Naive thymus-derived CD8-positive, alpha-beta T cell (primary cell): ENCODE results near the gene BICDL1. TPM values are rescaled to one million over a fixed set of nuclear protein-coding genes. Genes with fewer than 3 reads are reported as not detected.
"Not testable (repeated sequence)": the region's sequence is repeated elsewhere in the genome, so short reads cannot be mapped to it uniquely, and the experiment has no call there.

ENCODE experiments used
- ATAC-seq, 2 donors: fragments of 150-1000 bp; cut with Tn5 transposase in 1 of 2; sonication (Bioruptor Pico), chemical (Tn5 transposase) in 1 of 2; 1 replicate in 1 of 2; 2 replicates in 1 of 2; pipeline ENCODE4 v1.10.0; 2021; ENCODE audit warnings: mild to moderate bottlenecking in 2 of 2, moderate library complexity in 2 of 2
- POLR2A ChIA-PET: fragments of 350-600 bp; sonication (Branson Sonifier 250); formaldehyde crosslinking; loops from one replicate; lab custom pipeline; 2021; ENCODE audit warnings: antibody characterized with exemption; lab: Charles Lee
- DNase-seq, 10 donors: peaks; one replicate each; pipeline versions ENCODE4 v3.0.0 to v3.0.0-alpha.2; 2020 to 2022
- H3K27ac Mint-ChIP-seq, 10 donors: one replicate each; pipeline ENCODE4 v1.8.0; 2020 to 2022; ENCODE audit warnings: mild to moderate bottlenecking in 10 of 10, mixed read lengths in 10 of 10, moderate library complexity in 4 of 10, inconsistent platforms in 1 of 10
- H3K27me3 Mint-ChIP-seq, 5 donors: one replicate each; pipeline ENCODE4 v1.8.0; 2021 to 2022; ENCODE audit warnings: mixed read lengths in 5 of 5
- H3K36me3 Mint-ChIP-seq, 3 donors: one replicate each; pipeline ENCODE4 v1.8.0; 2020 to 2022; ENCODE audit warnings: mixed read lengths in 3 of 3, mild to moderate bottlenecking in 2 of 3, inconsistent platforms in 1 of 3
- H3K4me1 Mint-ChIP-seq, 4 donors: one replicate each; pipeline ENCODE4 v1.8.0; 2021 to 2022; ENCODE audit warnings: mixed read lengths in 4 of 4
- H3K4me3 Mint-ChIP-seq, 10 donors: one replicate each; pipeline ENCODE4 v1.8.0; 2020 to 2022; ENCODE audit warnings: mild to moderate bottlenecking in 10 of 10, mixed read lengths in 10 of 10, moderate library complexity in 6 of 10, inconsistent platforms in 1 of 10
- H3K9me3 Mint-ChIP-seq, 9 donors: one replicate each; pipeline ENCODE4 v1.8.0; 2020 to 2022; ENCODE audit warnings: mixed read lengths in 9 of 9, mild to moderate bottlenecking in 3 of 9, inconsistent platforms in 1 of 9, moderate library complexity in 1 of 9
- polyA plus RNA-seq, 3 donors: library from polyadenylated mRNA; unstranded; fragments of 300-500 nt; fragmentation: Illumina TruSeq; gene quantifications; one replicate each; pipeline ENCODE4 v1.2.3, GENCODE V29; 2021
- total RNA-seq, 8 experiments: library from RNA in 2 of 8; stranded (reverse) in 2 of 8; gene quantifications; one replicate each; pipeline ENCODE4 v1.2.3 and lab custom pipeline; 2021 to 2026

The BICDL1 gene
- total and polyA plus RNA-seq, 5 experiments from 2014 or later = 1.2 to 157 (median 1.9) TPM

GRCh38 chr12:120007272-120007671 is 18.2 kb downstream of the BICDL1 start:
- H3K36me3 Mint-ChIP-seq = peaks cover 0 to 15% (median 14%) of the 10 kb centered on the region in 3 donors
- H3K9me3 Mint-ChIP-seq = no peaks in the 10 kb centered on the region
- H3K4me3 Mint-ChIP-seq = peak overlapping the region; percentile 29 to 71 (median 56)
- ATAC-seq = peak; percentile 75 to 86
- POLR2A ChIA-PET = interaction anchor here (0.5 to 8.4 kb wide), 16 partner anchors 8 to 1924 kb away, joined by 3 to 105 read pairs (median 4); partner anchors contain the start of genes BICDL1 and RNU4-1
- DNase-seq = peak; percentile 47 to 89 (median 76)
- H3K27me3 Mint-ChIP-seq = no peaks in the 10 kb centered on the region
- H3K27ac Mint-ChIP-seq = peak overlapping the region; percentile 83 to 96 (median 92)
- H3K4me1 Mint-ChIP-seq = peaks cover 27 to 70% (median 62%) of the 10 kb centered on the region in 4 donors

DNA sequence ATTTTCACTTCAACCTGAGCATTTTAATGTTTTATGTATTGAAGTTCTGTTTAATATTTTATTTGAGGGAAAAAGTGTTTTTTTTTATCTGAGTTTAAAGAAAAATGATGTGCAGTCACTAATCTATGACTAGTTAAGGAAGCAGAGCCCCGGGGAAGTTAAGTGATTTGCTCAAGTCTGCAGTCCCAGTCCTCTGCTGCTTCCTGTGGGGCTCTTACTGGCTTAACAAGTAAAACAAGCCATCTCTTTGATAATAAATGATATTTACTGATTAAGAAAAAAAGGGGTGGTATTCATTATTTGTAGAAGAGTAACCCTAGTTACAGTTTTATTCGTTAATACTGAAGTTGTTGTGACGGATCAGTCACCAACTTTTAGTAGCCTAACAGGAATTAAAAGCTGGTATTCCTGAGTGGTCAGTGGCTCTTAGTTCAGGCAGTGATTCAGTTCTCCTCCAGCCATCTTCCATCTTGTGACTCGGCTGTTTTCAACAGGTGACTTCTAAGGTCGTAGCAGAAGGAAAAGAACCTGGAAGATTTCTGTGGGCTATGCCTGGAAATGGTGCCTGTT is 21.7 kb downstream of the BICDL1 start:
- peak in 3 of 10 donors; percentile 12 to 65 (median 28) for DNase-seq
- H3K4me1 Mint-ChIP-seq = peaks cover 43 to 94% (median 89%) of the 10 kb centered on the region in 4 donors
- H3K27me3 Mint-ChIP-seq = no peaks in the 10 kb centered on the region
- POLR2A ChIA-PET = interaction anchor here (8.4 kb wide), 1 partner anchor 21 kb away, joined by 105 read pairs; the partner anchor contains the start of gene BICDL1
- no peak for ATAC-seq
- peaks cover 0 to 6% (median 4%) of the 10 kb centered on the region in 3 donors for H3K36me3 Mint-ChIP-seq
- H3K27ac Mint-ChIP-seq = peak overlapping the region; percentile 83 to 99 (median 95)
- H3K9me3 Mint-ChIP-seq = peaks cover 0 to 2% (median 0%) of the 10 kb centered on the region in 9 donors
- peak overlapping the region in 8 of 10 donors; percentile 3 to 77 (median 23) for H3K4me3 Mint-ChIP-seq

DNA sequence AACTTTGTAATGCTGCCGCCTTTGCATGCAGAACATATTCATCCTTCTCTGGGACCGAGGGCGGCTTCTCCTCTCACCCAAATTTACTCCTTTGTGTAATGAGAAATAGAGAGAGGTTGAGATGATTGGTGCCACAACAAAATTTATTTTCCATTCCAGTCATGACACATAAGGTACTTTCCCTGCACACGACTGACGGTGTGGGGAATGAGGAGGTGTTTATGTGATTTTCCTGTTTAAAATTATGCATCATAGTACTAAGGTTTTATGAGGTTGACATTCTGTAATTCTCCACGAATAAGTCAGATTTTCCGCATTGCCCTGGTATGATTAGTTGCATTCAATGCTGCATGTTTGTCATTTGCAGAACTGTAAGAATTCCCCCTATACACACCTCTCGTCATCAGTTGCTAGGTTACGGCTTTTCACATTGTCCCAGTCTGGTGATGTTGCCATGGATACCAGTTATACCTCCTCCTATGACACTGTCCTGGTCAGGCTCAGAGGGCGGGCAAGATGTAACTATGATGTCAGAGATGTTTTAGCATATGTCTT is 23.1 kb downstream of the BICDL1 start:
- ATAC-seq (peak; percentile 48 to 60), DNase-seq (peak; percentile 37 to 90 (median 70))
- no peaks in the 10 kb centered on the region for H3K27me3 Mint-ChIP-seq
- H3K27ac Mint-ChIP-seq = peak overlapping the region; percentile 92 to 99 (median 96)
- H3K4me1 Mint-ChIP-seq = peaks cover 34 to 89% (median 81%) of the 10 kb centered on the region in 4 donors
- H3K36me3 Mint-ChIP-seq = peaks cover 0 to 6% (median 4%) of the 10 kb centered on the region in 3 donors
- peak overlapping the region; percentile 50 to 77 (median 68) for H3K4me3 Mint-ChIP-seq
- peaks cover 0 to 2% (median 0%) of the 10 kb centered on the region in 9 donors for H3K9me3 Mint-ChIP-seq
- POLR2A ChIA-PET = interaction anchor here (8.4 kb wide), 1 partner anchor 23 kb away, joined by 105 read pairs; the partner anchor contains the start of gene BICDL1

DNA sequence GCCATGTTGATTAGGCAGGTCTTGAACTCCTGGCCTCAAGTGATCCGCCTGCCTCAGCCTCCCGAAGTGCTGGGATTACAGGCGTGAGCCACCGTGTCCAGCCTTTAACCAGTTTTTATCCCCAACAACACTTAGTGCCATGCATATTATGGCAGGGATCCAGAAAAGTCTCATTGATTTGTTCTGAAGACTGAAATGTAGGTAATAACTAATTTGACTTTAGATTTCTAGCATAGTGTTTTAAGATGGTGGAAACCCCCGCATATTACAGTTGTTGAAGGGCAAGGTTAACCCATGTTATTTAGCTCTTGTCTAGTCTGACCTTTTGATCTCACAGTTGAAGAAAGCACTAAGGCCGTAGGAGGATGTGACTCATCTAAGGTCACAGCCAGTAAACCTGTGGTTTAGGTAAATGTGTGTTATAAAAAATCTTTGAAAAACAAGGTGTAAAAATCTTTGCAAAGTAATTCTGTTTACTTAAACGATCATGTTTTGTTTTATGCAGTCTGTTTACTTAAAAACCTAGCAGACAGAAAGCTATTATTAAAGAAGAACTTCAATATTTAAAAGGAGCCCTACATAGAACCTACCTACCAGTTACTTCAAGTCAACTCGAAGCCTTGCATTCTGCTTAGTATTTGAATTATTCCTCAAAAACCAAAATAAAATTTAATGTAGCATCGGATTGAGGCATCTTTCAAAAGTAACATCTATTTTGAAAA is 24.8 kb downstream of the BICDL1 start:
- Mint-ChIP-seq H3K27me3 (no peaks in the 10 kb centered on the region), H3K4me1 (peaks cover 32 to 79% (median 69%) of the 10 kb centered on the region in 4 donors)
- POLR2A ChIA-PET = interaction anchor here (0.7 to 2.5 kb wide), 6 partner anchors 9 to 111 kb away, joined by 3 to 35 read pairs (median 3); partner anchors contain the start of gene BICDL1

GRCh38 chr12:120014381-120014735 is 25.3 kb downstream of the BICDL1 start:
- Mint-ChIP-seq H3K4me3 (peak overlapping the region; percentile 31 to 82 (median 64)), H3K4me1 (peaks cover 29 to 78% (median 66%) of the 10 kb centered on the region in 4 donors), H3K27ac (peak overlapping the region; percentile 92 to 99 (median 96))
- not testable (repeated sequence) for H3K36me3 Mint-ChIP-seq, DNase-seq, H3K9me3 Mint-ChIP-seq, H3K27me3 Mint-ChIP-seq, ATAC-seq
- POLR2A ChIA-PET = interaction anchor here (0.7 to 2.5 kb wide), 6 partner anchors 10 to 112 kb away, joined by 3 to 35 read pairs (median 3); partner anchors contain the start of gene BICDL1

More for the DNA sequence above, 24.8 kb downstream of the BICDL1 start:
- ATAC-seq = peak; percentile 70 to 79
- Mint-ChIP-seq H3K27ac (peak overlapping the region; percentile 92 to 99 (median 96)), H3K4me3 (peak overlapping the region; percentile 31 to 82 (median 64)), H3K36me3 (peaks cover 0 to 4% (median 4%) of the 10 kb centered on the region in 3 donors), H3K9me3 (peaks cover 0 to 2% (median 0%) of the 10 kb centered on the region in 9 donors)
- peak in 9 of 10 donors; percentile 15 to 81 (median 68) for DNase-seq

DNA sequence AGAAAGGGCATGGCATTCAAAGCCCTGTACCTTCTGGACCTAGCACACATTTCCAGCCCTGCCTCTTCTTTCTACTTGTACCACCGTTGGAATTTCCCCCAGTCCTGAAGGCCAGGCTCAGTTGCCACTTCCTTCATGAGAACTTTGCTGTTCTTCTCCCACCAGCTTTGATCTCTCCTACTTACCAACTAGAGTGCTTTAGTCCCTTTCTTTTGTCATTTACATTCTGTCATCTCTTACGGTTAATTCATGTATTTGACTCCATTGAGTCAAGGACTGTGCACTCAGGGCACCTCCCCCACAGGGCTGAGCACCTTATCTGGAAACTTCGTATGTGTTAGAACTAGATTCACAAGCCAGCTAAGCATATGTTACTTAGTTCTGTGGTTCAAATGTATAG is 26.3 kb downstream of the BICDL1 start:
- peaks cover 28 to 70% (median 59%) of the 10 kb centered on the region in 4 donors for H3K4me1 Mint-ChIP-seq
- H3K27ac Mint-ChIP-seq = peak overlapping the region; percentile 92 to 99 (median 96)
- ATAC-seq (peak; percentile 5 to 8), DNase-seq (peak in 7 of 10 donors; percentile 16 to 47 (median 35))
- H3K36me3 Mint-ChIP-seq = no peaks in the 10 kb centered on the region
- H3K27me3 Mint-ChIP-seq = no peaks in the 10 kb centered on the region
- H3K9me3 Mint-ChIP-seq = peaks cover 0 to 2% (median 0%) of the 10 kb centered on the region in 9 donors
- peak overlapping the region; percentile 16 to 75 (median 60) for H3K4me3 Mint-ChIP-seq
- POLR2A ChIA-PET = interaction anchor here (0.9 to 2.5 kb wide), 5 partner anchors 9 to 72 kb away, joined by 3 to 35 read pairs (median 5); partner anchors contain the start of gene BICDL1

DNA sequence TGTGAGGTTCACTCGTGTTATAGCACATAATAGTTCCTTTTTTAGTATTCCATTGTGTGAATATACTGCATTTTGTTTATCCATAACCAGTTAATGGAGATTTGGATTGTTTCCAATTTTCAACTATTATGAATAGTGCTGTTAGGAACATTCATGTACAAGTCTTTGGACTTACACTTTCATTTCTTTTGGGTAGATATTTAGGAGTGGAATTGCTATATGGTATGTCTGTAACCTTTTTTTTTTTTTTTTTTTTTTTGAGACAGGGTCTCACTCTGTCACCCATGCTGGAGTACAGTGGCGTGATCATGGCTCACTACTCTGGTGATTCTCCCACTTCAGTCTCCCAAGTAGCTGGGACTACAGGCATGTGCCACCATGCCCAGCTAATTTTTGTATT is 27.2 kb downstream of the BICDL1 start:
- not testable (repeated sequence) for DNase-seq
- POLR2A ChIA-PET = interaction anchor here (0.6 to 0.7 kb wide), 4 partner anchors 10 to 292 kb away, joined by 3 to 8 read pairs (median 7); no protein-coding TSS in a partner anchor

GRCh38 chr12:120019197-120019596 is 30.2 kb downstream of the BICDL1 start:
- Mint-ChIP-seq H3K4me1 (peaks cover 18 to 32% (median 27%) of the 10 kb centered on the region in 4 donors), H3K27ac (peak overlapping the region in 4 of 10 donors; percentile 54 to 77 (median 64)), H3K9me3 (peaks cover 0 to 4% (median 1%) of the 10 kb centered on the region in 9 donors), H3K36me3 (peaks cover 3 to 10% (median 3%) of the 10 kb centered on the region in 3 donors), H3K4me3 (no peak overlapping the region), H3K27me3 (no peaks in the 10 kb centered on the region)
- POLR2A ChIA-PET = interaction anchor here (3.0 kb wide), 1 partner anchor 30 kb away, joined by 13 read pairs; the partner anchor contains the start of gene BICDL1
- DNase-seq (no peak), ATAC-seq (no peak)

More for the DNA sequence above, 27.2 kb downstream of the BICDL1 start:
- Mint-ChIP-seq H3K4me3 (peak overlapping the region in 4 of 10 donors; percentile 43 to 53 (median 50)), H3K4me1 (peaks cover 26 to 61% (median 52%) of the 10 kb centered on the region in 4 donors), H3K27ac (peak overlapping the region; percentile 90 to 99 (median 96))
- ATAC-seq, H3K9me3 Mint-ChIP-seq, H3K36me3 Mint-ChIP-seq, H3K27me3 Mint-ChIP-seq: not testable (repeated sequence)

- H3K9me3 Mint-ChIP-seq = peaks cover 0 to 7% (median 1%) of the 10 kb centered on the region in 9 donors
- H3K4me1 Mint-ChIP-seq = peaks cover 15 to 25% (median 20%) of the 10 kb centered on the region in 4 donors
- peaks cover 3 to 16% (median 6%) of the 10 kb centered on the region in 3 donors for H3K36me3 Mint-ChIP-seq
- POLR2A ChIA-PET = no interaction called here
- no peak for DNase-seq
- peak overlapping the region in 3 of 10 donors; percentile 22 to 42 (median 36) for H3K27ac Mint-ChIP-seq
- no peak overlapping the region for H3K4me3 Mint-ChIP-seq
- H3K27me3 Mint-ChIP-seq = no peaks in the 10 kb centered on the region
- ATAC-seq = no peak
Observed at GRCh38 chr12:120019938-120020337, 30.9 kb downstream of the BICDL1 start.

DNA sequence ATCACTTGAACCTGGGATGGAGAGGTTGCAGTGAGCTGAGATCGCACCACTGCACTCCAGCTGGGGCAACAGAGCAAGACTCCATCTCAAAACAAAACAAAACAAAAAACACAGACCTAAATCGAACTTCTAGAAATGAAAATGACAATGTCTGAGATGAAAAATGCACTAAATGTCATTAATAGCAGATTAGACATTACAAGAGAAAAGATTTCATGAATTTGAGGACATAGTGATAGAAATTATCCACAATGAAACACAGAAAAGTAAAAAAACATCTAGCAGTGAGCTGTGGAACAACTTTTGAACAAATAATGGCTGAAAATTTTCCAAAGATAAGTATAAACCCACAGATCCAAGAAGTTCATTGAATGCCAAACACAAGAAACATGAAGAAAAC is 35.2 kb downstream of the BICDL1 start:
- ATAC-seq (no peak), DNase-seq (no peak)
- POLR2A ChIA-PET = interaction anchor here (0.7 kb wide), 1 partner anchor 11 kb away, joined by 4 read pairs; no protein-coding TSS in a partner anchor
- Mint-ChIP-seq H3K36me3 (peaks cover 3 to 23% (median 12%) of the 10 kb centered on the region in 3 donors), H3K4me3 (no peak overlapping the region), H3K27me3 (no peaks in the 10 kb centered on the region), H3K9me3 (peaks cover 0 to 7% (median 1%) of the 10 kb centered on the region in 9 donors), H3K4me1 (peaks cover 0 to 6% (median 2%) of the 10 kb centered on the region in 4 donors), H3K27ac (no peak overlapping the region)

- no peak for ATAC-seq
- H3K9me3 Mint-ChIP-seq = peaks cover 0 to 7% (median 1%) of the 10 kb centered on the region in 9 donors
- peaks cover 3 to 23% (median 12%) of the 10 kb centered on the region in 3 donors for H3K36me3 Mint-ChIP-seq
- H3K4me1 Mint-ChIP-seq = peaks cover 0 to 6% (median 2%) of the 10 kb centered on the region in 4 donors
- DNase-seq = no peak
- POLR2A ChIA-PET = interaction anchor here (1.3 kb wide), 1 partner anchor 10 kb away, joined by 5 read pairs; no protein-coding TSS in a partner anchor
- peak overlapping the region in 1 of 10 donors; percentile 39 for H3K27ac Mint-ChIP-seq
- H3K4me3 Mint-ChIP-seq = no peak overlapping the region
- H3K27me3 Mint-ChIP-seq = no peaks in the 10 kb centered on the region
Observed at GRCh38 chr12:120025640-120026039, 36.6 kb downstream of the BICDL1 start.
